Thymus (tissue), 11 donors: ENCODE measurements around the gene FGD3. TPM values are rescaled to one million over a fixed set of nuclear protein-coding genes. Genes with fewer than 3 reads are reported as not detected.
A peak's percentile ranks its signal among the peaks of the same experiment; 100 is the strongest.

Experiments used
- DNase-seq, 9 donors: peaks; one replicate each; pipeline ENCODE4 v3.0.0-alpha.2; 2013; ENCODE audit warnings: low spot score in 9 of 9, low read depth in 6 of 9, missing footprints in 1 of 9
- H3K27ac ChIP-seq, 2 donors: one replicate each; pipeline ENCODE4 v1.5.1; 2013; ENCODE audit warnings: control low read depth in 1 of 2, low read depth in 1 of 2, low read length in 1 of 2, mild to moderate bottlenecking in 1 of 2, moderate library complexity in 1 of 2
- H3K27me3 ChIP-seq, 2 donors: one replicate each; pipeline ENCODE4 v1.5.1; 2013; ENCODE audit warnings: low read length in 1 of 2; ENCODE audit not compliant: control insufficient read depth in 2 of 2, insufficient read depth in 1 of 2
- H3K36me3 ChIP-seq, 2 donors: one replicate each; pipeline ENCODE4 v1.5.1; 2013; ENCODE audit warnings: low read length in 1 of 2, mild to moderate bottlenecking in 1 of 2, moderate library complexity in 1 of 2; ENCODE audit not compliant: control insufficient read depth in 2 of 2, insufficient read depth in 2 of 2
- H3K4me1 ChIP-seq, 2 donors: one replicate each; pipeline ENCODE4 v1.5.1; 2013; ENCODE audit warnings: low read length in 2 of 2; ENCODE audit not compliant: control insufficient read depth in 2 of 2, insufficient read depth in 2 of 2
- H3K4me3 ChIP-seq, 2 donors: one replicate each; pipeline ENCODE4 v1.5.1; 2013; ENCODE audit warnings: low read length in 2 of 2, control low read depth in 1 of 2, mild to moderate bottlenecking in 1 of 2
- H3K9me3 ChIP-seq, 2 donors: one replicate each; pipeline ENCODE4 v1.5.1; 2013; ENCODE audit warnings: low read length in 1 of 2, mild to moderate bottlenecking in 1 of 2; ENCODE audit not compliant: control insufficient read depth in 2 of 2, insufficient read depth in 1 of 2
- WGBS: extraction: QIAGEN DNeasy Blood & Tissue Kit; methylation state at CpG from one replicate; pipeline ENCODE4 v1.1.7; 2013; 5-methylcytosine and 5-hydroxymethylcytosine counted together
- polyA plus RNA-seq: library from polyadenylated mRNA; stranded (reverse); fragments of 200-250 nt; gene quantifications from one replicate; pipeline ENCODE4 v1.2.3, GENCODE V29; 2013
- total RNA-seq: library from RNA; stranded (reverse); fragments of 120-200 nt; gene quantifications from one replicate; pipeline ENCODE4 v1.2.4, GENCODE V29; 2013
- donor health status: healthy.

FGD3 gene
- total and polyA plus RNA-seq, 2 donors, result 35.7 to 48.9 TPM

DNA sequence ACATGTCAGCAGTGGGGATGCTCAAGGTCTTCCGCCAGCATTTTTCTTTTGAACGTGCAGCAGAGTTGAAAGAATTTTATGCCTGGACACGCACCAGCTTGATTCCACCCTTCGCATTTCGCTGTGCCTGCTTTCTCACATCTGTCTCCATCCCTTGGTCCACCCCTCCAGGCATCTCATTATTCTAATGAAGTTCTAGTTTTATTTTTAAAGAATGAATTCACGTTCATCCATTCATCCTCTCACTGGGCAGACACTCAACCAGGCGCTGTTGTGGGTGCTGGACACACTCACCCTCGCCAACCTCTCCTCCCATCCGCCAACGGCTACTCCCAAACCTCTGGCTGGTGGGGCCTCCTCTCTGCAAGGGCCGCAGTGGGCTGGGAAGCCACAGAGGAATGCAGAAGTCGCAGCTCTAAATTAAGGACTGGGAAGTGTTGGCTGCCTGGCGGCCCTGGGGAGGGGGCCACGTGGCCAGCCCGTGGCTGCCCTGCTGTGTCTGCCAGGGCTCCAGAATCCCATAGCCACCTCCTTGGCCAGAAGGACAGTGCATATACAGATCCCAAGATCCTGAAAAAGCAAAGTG is 117.9 kb downstream of the FGD3 start:
- Histone ChIP-seq H3K4me1 (peaks cover 48 to 62% of the 10 kb centered on the region in 2 donors), H3K27me3 (no peaks in the 10 kb centered on the region), H3K27ac (peak overlapping the region; percentile 96 to 97), H3K9me3 (peaks cover 0 to 4% of the 10 kb centered on the region in 2 donors), H3K4me3 (peak overlapping the region in 1 of 2 donors; percentile 21), H3K36me3 (peaks cover 0 to 8% of the 10 kb centered on the region in 2 donors)
- no peak for DNase-seq
- WGBS, result 60% methylated on average over 15 of the region's 15 CpGs

DNA sequence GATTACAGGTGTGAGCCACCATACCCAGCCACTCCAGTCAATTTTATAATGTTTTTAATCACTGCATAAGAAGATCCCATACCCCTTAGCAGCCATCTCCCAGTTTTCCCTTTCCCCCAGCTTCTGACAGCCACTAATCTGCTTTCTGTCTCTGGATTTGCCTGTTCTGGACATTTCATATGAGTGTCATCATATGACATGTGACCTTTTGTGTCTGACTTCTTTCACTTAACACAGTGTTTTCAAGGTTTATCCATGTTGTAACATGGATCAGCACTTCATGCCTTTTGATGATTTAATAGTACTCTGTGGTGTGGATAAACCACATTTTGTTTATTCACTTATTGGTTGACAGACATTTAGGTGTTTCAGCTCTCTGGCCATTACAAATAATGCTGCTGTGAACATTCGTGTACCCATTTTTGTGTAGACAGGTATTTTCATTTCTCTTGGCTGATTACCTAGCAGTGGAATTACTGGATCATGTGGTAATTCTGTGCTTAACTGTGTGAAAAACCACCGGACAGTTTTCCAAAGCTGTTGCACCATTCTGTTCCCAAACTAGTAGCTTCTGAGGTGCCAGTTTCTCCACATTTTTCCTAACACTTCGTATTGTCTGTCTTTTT is 119.8 kb downstream of the FGD3 start:
- no peaks in the 10 kb centered on the region for H3K27me3 ChIP-seq
- WGBS, result 97% methylated on average over 3 of the region's 3 CpGs
- no peaks in the 10 kb centered on the region for H3K9me3 ChIP-seq
- no peak for DNase-seq
- H3K27ac ChIP-seq, result no peak overlapping the region
- peaks cover 41 to 48% of the 10 kb centered on the region in 2 donors for H3K4me1 ChIP-seq
- peaks cover 4 to 11% of the 10 kb centered on the region in 2 donors for H3K36me3 ChIP-seq
- no peak overlapping the region for H3K4me3 ChIP-seq

DNA sequence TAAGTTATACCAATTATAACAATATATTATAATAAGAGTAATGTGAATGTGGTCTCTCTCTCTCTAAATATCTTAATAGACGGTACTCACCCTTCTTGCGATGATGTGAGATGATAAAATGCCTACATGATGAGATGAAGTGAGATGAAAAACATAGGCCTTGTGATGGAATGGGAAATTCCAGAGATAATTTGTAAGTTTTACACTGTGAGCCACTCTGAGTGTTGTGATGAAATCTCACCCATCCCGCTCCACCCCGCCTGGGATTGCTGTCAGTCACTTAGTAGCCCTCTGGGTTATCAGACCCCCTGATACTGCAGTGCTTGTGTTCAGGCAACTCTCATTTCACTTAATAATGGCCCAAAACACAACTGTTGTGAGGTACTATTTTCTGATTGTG is 121.6 kb downstream of the FGD3 start:
- 97% methylated on average over 4 of the region's 4 CpGs for WGBS
- Histone ChIP-seq H3K36me3 (peaks cover 4 to 7% of the 10 kb centered on the region in 2 donors), H3K4me3 (no peak overlapping the region), H3K27ac (no peak overlapping the region), H3K9me3 (no peaks in the 10 kb centered on the region), H3K27me3 (no peaks in the 10 kb centered on the region), H3K4me1 (peaks cover 29 to 30% of the 10 kb centered on the region in 2 donors)
- no peak for DNase-seq

DNA sequence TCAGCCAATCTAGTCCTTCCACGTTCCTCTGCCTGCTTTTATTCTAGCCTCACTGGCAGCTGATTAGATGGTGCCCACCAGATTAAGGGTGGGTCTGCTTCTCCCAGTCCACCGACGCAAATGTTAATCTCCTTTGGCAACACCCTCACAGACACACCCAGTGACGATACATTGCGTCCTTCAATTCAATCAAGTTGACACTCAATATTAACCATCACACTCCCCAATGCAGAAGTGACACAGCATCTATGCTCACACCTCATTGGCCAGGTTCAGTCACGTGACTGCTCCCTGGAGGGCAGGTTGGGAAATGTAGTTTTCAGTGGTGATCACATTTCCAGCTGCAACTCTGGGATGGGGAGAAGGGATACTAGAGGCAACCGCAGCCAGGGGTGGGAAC is 124.1 kb downstream of the FGD3 start:
- Histone ChIP-seq H3K27ac (no peak overlapping the region), H3K36me3 (peaks cover 10 to 13% of the 10 kb centered on the region in 2 donors), H3K4me3 (no peak overlapping the region), H3K4me1 (peaks cover 5 to 13% of the 10 kb centered on the region in 2 donors), H3K9me3 (no peaks in the 10 kb centered on the region), H3K27me3 (no peaks in the 10 kb centered on the region)
- 96% methylated on average over 7 of the region's 7 CpGs for WGBS
- peak in 1 of 9 donors; percentile 31 for DNase-seq

DNA sequence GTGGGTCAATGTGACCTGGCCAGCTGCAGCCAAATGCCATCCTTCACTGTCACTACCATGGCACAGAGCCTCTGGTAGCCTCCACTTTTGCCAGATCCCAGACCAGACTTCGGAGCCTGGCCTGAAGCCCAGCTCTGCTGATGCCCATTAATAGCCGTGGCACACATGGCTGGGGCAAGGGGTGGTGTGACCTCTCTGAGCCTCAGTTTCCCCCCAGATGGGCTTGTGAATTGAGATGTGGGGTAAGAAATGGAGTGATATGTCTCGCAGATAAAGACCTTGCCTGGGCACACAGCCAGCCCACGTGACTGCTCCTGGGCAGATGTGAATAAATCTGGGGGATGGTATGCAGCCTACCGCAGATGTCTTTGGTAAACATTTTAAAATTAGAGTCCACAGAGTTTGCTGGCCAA is 125.1 kb downstream of the FGD3 start:
- Histone ChIP-seq H3K27ac (no peak overlapping the region), H3K9me3 (no peaks in the 10 kb centered on the region), H3K4me1 (peaks cover 5 to 13% of the 10 kb centered on the region in 2 donors), H3K36me3 (peaks cover 10 to 16% of the 10 kb centered on the region in 2 donors), H3K27me3 (no peaks in the 10 kb centered on the region), H3K4me3 (no peak overlapping the region)
- no peak for DNase-seq
- WGBS, result 37% methylated on average over 5 of the region's 5 CpGs

DNA sequence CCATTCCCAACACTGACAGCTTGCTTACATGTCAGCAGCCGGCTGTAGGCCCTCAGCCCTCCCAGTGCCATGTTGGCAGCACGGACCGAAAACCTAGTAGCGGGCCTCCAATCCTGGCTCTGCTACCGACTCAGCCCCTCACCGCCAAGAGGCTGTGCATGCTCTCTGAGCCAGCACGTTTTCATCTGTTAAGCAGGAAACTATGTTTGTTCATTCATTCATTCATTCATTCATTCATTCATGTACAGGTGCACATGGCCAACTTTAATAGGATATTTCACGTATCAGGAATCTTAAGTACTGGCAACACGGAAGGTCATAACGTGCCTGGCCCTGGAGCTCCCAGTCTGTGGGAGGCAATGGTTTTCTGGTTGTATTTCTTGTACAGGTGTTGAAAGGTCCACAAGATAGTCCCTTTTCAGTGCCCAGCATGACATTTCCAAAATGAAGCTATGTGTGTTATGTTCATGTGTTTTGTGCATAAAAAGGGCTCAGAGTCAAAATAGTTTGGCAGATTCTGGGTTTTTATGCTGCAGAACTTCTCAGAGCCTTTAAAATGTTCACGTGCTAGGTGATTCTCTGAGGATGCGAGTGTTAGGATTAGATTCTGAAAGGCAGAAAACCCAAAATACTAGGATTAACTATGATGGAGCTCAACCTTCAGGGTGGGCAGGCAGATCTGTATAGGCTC is 128.9 kb downstream of the FGD3 start:
- no peak for DNase-seq
- H3K4me1 ChIP-seq, result peaks cover 5 to 13% of the 10 kb centered on the region in 2 donors
- H3K27ac ChIP-seq, result no peak overlapping the region
- H3K9me3 ChIP-seq, result no peaks in the 10 kb centered on the region
- H3K36me3 ChIP-seq, result peaks cover 28 to 33% of the 10 kb centered on the region in 2 donors
- no peaks in the 10 kb centered on the region for H3K27me3 ChIP-seq
- H3K4me3 ChIP-seq, result no peak overlapping the region
- WGBS, result 89% methylated on average over 12 of the region's 12 CpGs

DNA sequence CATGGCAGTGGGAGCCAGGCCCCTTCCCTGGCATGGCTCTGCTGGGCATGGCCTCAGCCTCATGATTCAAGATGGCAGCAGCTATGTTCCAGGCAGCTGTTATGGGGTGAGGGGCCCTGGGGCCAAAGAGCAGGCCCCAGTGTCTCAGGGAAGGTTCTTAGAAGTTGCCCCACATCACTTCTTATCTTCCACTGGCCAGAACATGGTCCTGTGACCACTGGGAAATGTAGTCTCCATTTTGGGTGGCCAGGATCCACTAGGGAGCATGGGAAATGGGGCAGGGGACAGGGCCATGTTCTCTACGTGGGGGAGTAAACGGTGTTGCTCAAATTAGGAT is 129.4 kb downstream of the FGD3 start:
- Histone ChIP-seq H3K4me3 (no peak overlapping the region), H3K36me3 (peaks cover 29 to 36% of the 10 kb centered on the region in 2 donors)
- 97% methylated on average over 2 of the region's 2 CpGs for WGBS

DNA sequence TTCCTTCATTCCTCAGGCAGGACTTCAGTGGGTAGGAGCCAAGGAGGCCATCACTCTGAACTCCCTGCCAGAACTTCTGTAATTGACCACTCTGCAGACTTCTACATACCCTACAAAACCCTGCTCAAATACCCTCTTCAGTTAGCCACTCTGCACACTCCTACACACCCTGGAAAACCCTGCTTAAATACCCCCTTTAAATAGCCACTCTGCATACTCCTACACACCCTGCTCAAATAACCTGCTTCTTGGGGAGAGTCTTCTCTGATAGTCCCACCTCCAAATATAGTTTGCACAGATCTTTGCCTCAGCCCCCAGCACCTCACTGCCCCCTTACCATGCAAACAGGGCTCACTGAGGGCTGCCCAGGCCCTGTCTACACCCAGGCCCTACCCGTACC is 130.0 kb downstream of the FGD3 start:
- no peak for DNase-seq
- WGBS, result 100% methylated on average over 1 of the region's 1 CpG
- peaks cover 0 to 4% of the 10 kb centered on the region in 2 donors for H3K4me1 ChIP-seq
- no peak overlapping the region for H3K27ac ChIP-seq
- H3K9me3 ChIP-seq, result no peaks in the 10 kb centered on the region
- H3K36me3 ChIP-seq, result peaks cover 32 to 37% of the 10 kb centered on the region in 2 donors
- H3K4me3 ChIP-seq, result no peak overlapping the region
- H3K27me3 ChIP-seq, result no peaks in the 10 kb centered on the region

More for the DNA sequence above, 129.4 kb downstream of the FGD3 start:
- no peak overlapping the region for H3K27ac ChIP-seq
- H3K9me3 ChIP-seq, result no peaks in the 10 kb centered on the region
- H3K27me3 ChIP-seq, result no peaks in the 10 kb centered on the region
- DNase-seq, result no peak
- peaks cover 2 to 10% of the 10 kb centered on the region in 2 donors for H3K4me1 ChIP-seq

DNA sequence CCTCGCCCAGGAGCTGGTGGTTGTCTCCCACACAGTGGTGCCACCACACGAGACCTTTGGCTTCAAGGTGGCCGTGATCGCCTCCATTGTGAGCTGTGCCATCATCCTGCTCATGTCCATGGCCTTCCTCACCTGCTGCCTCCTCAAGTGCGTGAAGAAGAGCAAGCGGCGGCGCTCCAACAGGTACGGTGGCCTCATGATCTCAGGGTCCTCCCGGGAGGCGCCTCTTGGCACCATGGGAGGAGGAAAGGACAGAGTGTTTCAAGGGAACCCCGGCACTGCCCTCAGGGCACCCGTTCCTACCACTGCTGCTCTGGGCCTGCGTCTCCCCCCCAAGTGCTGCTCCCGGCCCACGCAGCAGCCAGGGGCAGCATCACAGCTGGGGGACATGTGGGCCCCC is 130.5 kb downstream of the FGD3 start:
- Histone ChIP-seq H3K27me3 (no peaks in the 10 kb centered on the region), H3K27ac (no peak overlapping the region), H3K4me1 (peaks cover 2 to 4% of the 10 kb centered on the region in 2 donors), H3K9me3 (no peaks in the 10 kb centered on the region), H3K36me3 (peaks cover 32 to 37% of the 10 kb centered on the region in 2 donors), H3K4me3 (no peak overlapping the region)
- no peak for DNase-seq
- 98% methylated on average over 16 of the region's 16 CpGs for WGBS
